Measurements from ENCODE around the gene AKAIN1.

AKAIN1 gene

DNA sequence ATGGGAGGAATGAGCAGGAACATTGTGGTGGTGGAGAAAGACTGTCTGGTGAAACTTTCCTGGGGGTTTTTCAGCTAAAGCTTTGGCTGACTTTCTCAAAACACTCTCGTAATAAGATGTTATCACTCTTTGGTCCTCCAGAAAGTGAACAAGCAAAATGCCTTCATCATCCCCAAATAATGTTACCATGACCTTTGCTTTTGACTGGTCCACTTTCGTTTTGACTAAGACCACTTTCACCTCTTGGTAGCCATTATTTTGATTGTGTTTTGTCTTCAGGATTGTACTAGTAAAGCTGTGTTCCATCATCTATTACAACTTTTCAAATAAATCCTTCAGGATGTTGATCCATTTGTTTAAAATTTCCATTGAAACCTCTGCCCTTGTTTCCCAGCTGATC is 103.2 kb downstream of the AKAIN1 start:
- no peak for DNase-seq (ENCODE audit: low spot score)
